Measurements from ENCODE around the gene PRRC2A. TPM values are rescaled to one million over a fixed set of nuclear protein-coding genes. Genes with fewer than 3 reads are reported as not detected.
A peak's percentile ranks its signal among the peaks of the same experiment; 100 is the strongest.

PRRC2A gene
- total RNA-seq, 1 donor from 2014 or later = 27.2 TPM

GRCh38 chr6:31651602-31652191, 31.2 kb downstream of the PRRC2A start:
- peak; percentile 90 to 97 for DNase-seq (ENCODE audit: low read depth in 2 of 2)

DNA sequence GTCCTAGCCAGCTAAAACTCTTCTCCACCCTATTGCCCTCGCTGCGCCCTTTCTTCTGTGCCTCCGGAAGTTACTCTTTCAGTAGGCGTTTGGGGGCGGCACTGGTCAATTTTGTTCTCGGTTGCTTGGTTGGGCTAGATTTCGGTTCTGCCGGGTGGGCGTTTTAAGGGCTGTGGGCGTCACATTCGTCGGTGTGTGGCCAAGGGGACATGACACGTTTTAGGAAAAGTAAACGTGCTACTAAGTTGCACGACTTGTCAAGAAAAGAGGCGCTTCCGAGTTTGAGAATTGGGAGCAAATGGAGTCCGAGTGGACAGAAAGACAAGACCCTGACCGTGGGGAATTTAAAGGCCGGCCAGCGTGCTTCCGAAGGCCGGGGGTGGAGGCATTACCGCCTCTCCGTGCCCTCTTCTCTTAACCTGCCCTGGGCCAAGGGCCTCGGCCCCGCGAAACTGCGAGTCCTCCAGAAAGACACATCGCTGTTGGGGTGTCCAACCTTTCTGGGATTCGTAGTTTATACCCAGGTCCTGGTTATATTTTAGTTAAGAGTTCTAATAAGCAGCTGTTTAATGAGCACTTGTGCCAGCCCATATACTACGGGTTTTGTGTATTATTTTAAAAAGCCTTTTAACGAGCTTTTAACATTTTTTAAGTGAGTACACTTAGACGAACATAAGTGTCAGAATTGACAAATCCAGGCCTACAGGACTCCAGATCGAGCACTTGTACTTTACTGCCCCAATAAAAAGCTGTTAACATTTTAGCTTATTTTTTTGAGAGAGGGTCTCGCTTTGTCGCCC, 32.6 kb downstream of the PRRC2A start:
- DNase-seq (ENCODE audit: low read depth in 2 of 2) = peak; percentile 90 to 93

GRCh38 chr6:31654574-31655348, 34.2 kb downstream of the PRRC2A start:
- no peak for DNase-seq (ENCODE audit: low read depth in 2 of 2)

DNA sequence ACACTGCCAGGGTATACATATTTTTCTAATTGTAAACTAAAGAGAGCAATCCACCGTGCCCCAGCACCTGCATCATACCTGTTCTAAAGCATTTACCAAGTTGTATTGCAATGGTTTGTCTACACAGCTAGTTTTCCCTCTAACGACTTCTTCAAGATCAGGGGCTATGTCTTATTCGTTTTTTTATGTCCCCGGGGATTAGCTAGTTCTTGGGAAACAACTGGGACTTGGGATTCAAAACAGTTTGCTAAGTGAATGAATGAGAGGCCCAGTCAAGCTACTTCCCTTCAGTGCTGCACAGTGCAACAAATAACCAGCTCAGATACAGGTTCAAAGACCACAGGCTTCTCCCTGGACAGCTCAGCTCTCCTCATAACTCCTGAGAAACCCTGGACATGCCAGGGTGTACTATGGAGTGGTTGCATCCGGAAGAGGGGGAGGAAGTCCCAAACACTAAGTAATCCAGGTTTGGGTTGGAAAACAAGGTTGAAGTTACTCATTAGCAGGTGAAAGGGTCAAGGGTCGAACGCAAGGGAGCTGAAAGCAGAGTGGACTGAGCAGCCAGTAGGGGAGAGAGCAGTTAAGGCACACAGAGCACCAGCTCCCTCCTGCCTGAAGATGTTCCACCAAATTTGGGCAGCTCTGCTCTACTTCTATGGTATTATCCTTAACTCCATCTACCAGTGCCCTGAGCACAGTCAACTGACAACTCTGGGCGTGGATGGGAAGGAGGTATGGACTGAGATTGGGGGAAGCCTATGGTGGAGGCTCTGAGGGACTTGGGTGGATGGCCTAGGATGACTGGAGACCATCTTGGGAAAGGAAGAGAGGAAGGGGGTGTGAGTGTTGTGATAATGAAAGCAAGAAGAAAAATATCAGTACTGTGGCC, 35.1 kb downstream of the PRRC2A start, which contains the start of gene APOM:
TSS of gene APOM (plus strand) at position 546 of the 889 bp plus-strand sequence. CDS start at position 619, 73 bp downstream.
- DNase-seq (ENCODE audit: low read depth in 2 of 2) = no peak

- DNase-seq (ENCODE audit: low read depth in 2 of 2) = no peak
Measured at GRCh38 chr6:31657406-31658157, 37.1 kb downstream of the PRRC2A start.

DNA sequence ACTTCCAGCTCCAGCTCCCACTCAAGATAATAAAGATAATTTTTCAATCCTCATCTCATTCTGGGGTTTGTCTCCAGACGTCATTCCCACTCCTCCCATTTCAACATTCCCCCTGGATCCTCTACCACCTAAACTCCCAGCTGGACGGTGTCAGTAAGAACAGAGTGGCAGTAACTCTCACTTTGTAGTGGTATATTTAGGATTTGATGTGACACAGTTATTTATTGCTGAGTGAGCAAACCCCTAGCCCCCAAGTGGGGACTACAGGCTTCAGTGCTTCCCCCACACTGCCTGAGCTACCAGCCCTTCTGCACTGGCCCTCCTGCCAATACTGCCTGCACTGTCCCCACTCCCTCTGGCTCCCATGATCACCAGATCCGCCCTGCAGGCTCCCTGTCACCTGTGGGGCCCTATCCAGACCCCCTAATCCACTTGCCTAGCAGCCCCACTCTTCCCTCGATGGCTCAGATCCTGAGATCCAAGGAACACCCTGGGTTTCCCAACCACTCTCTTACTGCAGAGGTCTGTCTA, 37.7 kb downstream of the PRRC2A start:
- DNase-seq (ENCODE audit: low read depth in 2 of 2) = no peak

DNA sequence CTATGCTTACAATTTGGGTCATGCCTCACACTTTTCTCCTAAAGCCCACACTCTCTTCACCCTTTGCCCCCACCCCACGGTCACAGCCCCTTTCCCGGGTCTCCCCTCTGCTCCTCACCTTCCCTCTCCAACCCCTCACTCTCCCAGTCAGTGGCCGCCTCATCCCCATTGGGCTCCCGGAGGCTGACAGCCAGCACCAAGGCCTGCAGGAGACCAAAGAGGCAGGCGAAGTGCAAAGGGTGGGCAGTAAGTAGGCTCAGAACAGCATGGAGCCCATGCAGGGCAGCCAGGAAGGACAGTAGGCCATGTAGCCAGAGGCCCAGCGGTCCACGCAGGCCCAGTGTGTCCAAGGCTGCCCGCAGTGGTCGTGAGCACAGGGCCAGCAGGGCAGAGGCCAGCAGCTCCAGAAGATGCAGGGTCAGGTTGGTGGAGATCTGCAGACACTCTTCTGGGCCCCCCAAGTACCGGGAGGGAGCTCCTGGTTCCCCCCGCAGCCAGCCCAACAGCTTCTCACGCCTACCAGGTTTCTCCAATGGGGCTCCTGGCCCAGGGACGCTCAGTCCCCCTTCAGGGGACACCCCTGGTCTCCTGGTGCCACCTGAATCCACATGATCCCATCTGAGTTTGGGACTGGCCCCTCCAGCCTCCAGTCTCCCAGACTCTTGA, 38.6 kb downstream of the PRRC2A start:
- DNase-seq (ENCODE audit: low read depth in 2 of 2) = no peak

DNA sequence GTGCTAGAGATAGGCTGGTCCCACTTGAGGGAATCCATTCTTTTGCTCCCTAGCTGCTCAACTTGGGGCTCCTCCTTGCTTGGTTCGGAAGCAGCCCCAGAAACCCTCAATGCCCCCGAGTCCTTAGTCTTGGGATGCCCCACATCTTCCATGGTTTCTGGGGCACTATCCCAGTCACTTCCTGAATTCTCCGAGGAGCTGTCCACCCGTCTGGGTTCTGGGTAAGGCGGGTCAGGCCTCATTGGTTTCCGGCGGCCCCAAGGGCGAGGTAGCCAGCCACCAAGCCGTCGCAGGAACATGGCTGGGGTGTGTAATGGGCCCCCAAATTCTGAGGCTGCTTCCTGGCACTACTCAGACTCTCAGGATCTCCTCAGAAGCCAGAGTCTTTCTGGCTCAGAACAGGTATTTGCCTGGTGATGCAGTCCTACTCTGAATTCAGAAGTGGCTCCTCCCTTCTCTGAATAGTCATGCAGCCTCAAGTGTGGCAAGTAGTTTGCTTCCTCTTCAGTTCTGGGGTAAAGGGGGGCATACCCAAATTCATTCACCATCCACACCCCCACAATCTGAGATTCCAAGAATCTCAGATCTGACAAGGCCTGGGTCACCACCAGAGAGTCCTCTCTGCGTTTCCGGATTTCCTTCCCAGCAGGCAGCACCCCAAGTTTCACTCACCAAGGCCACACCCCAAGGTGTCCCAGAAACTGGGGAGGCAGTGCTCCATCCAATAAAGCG, 39.3 kb downstream of the PRRC2A start:
- DNase-seq (ENCODE audit: low read depth in 2 of 2) = peak in 1 of 2 donors; percentile 56

DNA sequence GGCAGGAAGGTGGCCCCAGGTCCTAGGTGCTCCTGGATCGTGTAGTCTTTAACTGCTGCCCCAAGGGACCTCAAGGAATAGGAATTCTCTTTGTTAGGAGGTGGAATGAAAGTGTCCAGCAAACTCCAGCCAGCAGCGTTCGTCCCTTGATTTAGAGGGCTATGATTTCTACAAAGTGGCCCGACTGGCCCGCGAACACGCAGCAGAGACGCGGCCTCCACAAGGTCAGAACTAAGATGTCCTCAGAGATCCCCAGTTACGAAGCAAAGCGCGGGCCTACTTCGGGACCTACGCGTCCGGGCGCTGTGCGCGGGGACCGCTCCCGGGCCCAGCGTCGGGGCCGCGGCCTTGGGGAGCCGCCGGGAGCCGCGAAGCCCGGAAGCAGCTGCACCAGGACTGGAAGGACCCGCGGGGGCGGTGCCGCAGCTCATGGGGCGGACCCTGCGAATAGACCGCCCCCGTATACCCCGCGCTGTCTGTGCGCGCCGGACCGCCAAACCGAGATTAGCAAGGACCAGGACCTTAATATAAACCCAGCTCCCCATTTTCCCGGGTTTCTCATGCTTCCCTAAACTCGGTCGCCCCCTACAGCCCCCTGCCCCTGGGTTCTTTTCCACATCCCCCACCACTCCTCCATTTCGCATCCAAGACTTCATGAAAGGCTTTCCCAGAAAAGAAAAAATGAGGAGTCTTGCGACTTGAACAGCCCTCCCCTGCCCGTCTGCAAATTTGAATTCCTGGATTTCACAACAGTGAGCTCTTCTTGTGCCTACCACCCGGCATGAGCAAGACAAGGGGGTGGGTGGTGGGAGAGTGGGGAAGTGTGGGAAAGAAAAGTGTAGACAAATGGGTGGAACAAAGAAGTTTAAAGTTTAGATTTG, 40.1 kb downstream of the PRRC2A start, which contains the start of gene C6orf47:
TSS of gene C6orf47 (minus strand) at position 398 of the 881 bp plus-strand sequence. CDS start 831 bp downstream, outside the sequence.
- DNase-seq (ENCODE audit: low read depth in 2 of 2) = peak; percentile 86 to 88

DNA sequence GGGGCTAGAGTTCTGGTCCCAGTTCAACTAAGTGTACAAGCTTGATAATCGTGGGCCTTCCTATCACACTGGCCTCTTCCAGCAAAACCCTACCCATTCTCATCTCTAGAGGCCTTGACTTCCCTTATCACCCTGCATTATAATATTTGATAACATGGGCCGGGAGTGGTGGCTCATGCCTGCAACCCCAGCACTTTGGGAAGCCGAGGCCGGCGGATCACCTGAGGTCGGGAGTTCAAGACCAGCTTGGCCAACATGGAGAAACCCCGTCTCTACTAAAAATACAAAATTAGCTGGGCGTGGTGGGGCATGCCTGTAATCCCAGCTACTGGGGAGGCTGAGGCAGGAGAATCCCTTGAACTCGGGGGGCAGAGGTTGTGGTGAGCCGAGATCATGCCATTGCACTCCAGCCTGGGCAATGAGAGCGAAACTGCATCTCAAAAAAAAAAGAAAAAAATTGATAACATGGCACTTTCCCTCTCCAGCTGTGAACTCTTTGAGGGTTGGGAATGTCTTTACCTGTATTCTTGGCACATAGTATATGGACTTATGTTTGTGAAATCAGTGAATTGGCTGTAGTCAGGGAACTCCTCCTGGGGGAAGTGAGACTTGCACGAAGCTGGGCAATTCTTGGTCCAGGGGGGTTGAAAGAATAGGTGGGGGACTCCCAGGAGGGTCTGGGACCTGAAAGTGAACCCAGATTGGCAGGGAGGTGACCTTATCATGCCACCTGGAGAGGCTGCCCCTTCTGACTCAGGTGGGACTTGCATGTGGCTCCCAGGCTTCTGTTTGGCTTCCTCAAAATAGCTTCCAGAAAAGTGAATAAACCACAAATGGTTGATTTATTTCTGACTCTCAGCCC, 41.0 kb downstream of the PRRC2A start:
- DNase-seq (ENCODE audit: low read depth in 2 of 2) = no peak

- no peak for DNase-seq (ENCODE audit: low read depth in 2 of 2)
Measured at GRCh38 chr6:31662124-31662723, 41.7 kb downstream of the PRRC2A start.

- DNase-seq (ENCODE audit: low read depth in 2 of 2) = no peak
Measured at GRCh38 chr6:31663126-31663960, 42.8 kb downstream of the PRRC2A start.

DNA sequence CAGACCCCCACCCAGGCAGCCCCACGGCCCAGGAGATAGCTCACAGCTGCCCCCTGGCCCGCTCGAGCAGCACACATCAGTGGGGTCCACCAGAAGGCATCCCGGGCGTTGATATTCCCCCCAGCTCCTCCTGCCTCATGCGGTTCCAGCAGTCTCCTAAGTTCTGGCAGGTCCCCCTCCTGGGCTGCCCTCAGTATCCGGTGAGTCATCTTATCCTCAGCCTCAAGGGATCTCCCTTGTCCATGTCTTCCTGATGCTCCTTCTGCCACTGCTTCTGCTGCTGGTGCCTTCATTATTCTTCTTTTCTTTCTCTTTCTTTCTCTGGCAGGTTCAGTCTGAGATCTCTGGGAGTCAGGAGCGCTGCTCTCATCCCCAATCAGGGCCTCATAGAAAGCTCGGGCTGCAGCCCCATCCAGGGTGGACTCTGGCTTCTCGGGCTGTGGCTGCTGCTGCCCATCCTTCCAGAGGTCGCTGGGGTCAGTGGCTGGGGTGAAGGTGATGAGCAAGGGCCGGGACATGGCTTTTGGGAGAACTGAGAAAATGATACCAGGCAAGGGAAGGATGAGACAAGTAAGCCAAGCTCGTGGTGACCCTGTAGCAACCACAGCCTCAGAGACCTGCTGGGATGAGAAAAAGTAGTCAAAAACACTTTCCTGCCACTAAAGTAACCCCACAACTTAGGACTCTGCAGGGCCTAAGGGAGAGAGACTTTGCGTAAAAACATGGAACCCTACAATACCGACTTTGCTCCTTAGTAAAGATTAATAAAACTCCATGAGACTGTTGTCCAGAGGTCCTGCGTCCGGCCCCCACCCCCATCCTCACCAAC, 43.7 kb downstream of the PRRC2A start:
- peak in 1 of 2 donors; percentile 87 for DNase-seq (ENCODE audit: low read depth in 2 of 2)

DNA sequence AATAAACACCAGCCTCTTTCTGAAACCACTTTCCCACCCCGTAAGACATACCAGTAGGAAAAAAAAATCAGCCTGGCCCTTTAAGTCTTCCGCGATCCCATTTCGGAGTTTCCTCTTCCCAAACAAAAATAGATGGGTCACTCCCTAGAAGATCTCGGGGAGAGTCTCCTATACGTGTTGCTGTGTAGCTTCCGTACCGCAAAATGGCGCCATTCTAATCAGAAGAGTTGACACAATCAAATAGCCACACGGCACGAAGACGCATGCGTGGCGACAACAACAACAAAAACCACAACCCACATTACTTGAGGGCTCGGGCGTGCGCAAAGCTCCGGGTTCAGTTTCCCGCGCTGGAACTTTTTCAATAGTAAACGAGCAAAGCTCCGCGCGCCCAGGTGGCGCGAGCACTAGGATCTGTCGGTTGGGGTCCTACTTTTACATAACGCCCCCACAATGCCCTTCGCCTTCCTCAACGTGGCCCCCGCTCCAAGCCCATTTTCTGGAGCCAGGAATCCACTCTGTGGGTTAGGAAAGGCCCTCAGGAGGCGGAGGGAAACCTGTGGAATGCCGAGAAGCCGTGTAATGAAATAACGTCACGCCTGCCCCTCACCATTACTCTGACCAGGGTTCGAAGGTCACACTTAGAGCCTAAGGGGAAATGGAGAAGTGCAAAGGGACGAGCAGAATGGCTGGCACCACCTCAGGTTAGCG, 44.4 kb downstream of the PRRC2A start, which contains the start of gene GPANK1:
TSS of gene GPANK1 (minus strand) at position 208 of the 711 bp plus-strand sequence. CDS start 519 bp downstream, outside the sequence.
- peak; percentile 93 to 95 for DNase-seq (ENCODE audit: low read depth in 2 of 2)
